H9 (cell line): Measurements from ENCODE around the gene EYA4. TPM values are rescaled to one million over a fixed set of nuclear protein-coding genes. Genes with fewer than 3 reads are reported as not detected.

Source experiments
- DNase-seq: peaks from one replicate; pipeline ENCODE4 v3.0.0-alpha.2; 2017
- H2AFZ ChIP-seq: one replicate; pipeline ENCODE4 v1.6.1; 2013; ENCODE audit warnings: mild to moderate bottlenecking, low read length, control low read depth, moderate library complexity
- H2AK5ac ChIP-seq: 2 replicates; pipeline ENCODE4 v1.6.1; 2013; ENCODE audit warnings: low read length, control low read depth, mixed read lengths; ENCODE audit not compliant: insufficient read length
- H2BK120ac ChIP-seq: one replicate; pipeline ENCODE4 v1.6.1; 2013; ENCODE audit warnings: low read depth, mild to moderate bottlenecking, low read length, control low read depth, inconsistent platforms; ENCODE audit not compliant: poor library complexity, severe bottlenecking
- H2BK12ac ChIP-seq: 2 replicates; pipeline ENCODE4 v1.6.1; 2013; ENCODE audit warnings: low read length, control low read depth, mixed read lengths, low read depth; ENCODE audit not compliant: insufficient read length
- H2BK15ac ChIP-seq: 2 replicates; pipeline ENCODE4 v1.6.1; 2013; ENCODE audit warnings: low read depth, low read length, control low read depth
- H2BK20ac ChIP-seq: one replicate; pipeline ENCODE4 v1.6.1; 2013; ENCODE audit warnings: low read depth, mild to moderate bottlenecking, low read length, control low read depth, inconsistent platforms; ENCODE audit not compliant: poor library complexity, severe bottlenecking
- H2BK5ac ChIP-seq: 2 replicates; pipeline ENCODE4 v1.6.1; 2013; ENCODE audit warnings: low read length, control low read depth, mixed read lengths; ENCODE audit not compliant: insufficient read length
- H3K14ac ChIP-seq: 2 replicates; pipeline ENCODE4 v1.6.1; 2013; ENCODE audit warnings: low read length, control low read depth; ENCODE audit not compliant: insufficient read depth
- H3K18ac ChIP-seq: 2 replicates; pipeline ENCODE4 v1.6.1; 2013; ENCODE audit warnings: low read depth, mild to moderate bottlenecking, mixed read lengths, low read length, control low read depth; ENCODE audit not compliant: insufficient read length
- H3K23ac ChIP-seq: 2 replicates; pipeline ENCODE4 v1.6.1; 2013; ENCODE audit warnings: low read length, control low read depth, mixed read lengths, low read depth; ENCODE audit not compliant: insufficient read length
- H3K23me2 ChIP-seq: 2 replicates; pipeline ENCODE4 v1.6.1; 2013; ENCODE audit warnings: low read depth, mild to moderate bottlenecking, mixed read lengths, low read length, control low read depth; ENCODE audit not compliant: insufficient read length, poor library complexity, severe bottlenecking
- H3K27ac ChIP-seq: 2 replicates; pipeline ENCODE4 v1.5.1; 2013; ENCODE audit warnings: low read length, control low read depth, mixed read lengths, low read depth; ENCODE audit not compliant: insufficient read length
- H3K27me3 ChIP-seq: 2 replicates; pipeline ENCODE4 v1.6.1; 2013; ENCODE audit warnings: low read length, control low read depth, inconsistent platforms; ENCODE audit not compliant: insufficient read depth
- H3K4ac ChIP-seq: 2 replicates; pipeline ENCODE4 v1.6.1; 2013; ENCODE audit warnings: low read depth, mild to moderate bottlenecking, control low read depth, inconsistent platforms, low read length, moderate library complexity
- H3K4me1 ChIP-seq: 2 replicates; pipeline ENCODE4 v1.6.1; 2013; ENCODE audit warnings: low read length, control low read depth, inconsistent platforms; ENCODE audit not compliant: insufficient read depth
- H3K4me2 ChIP-seq: 2 replicates; pipeline ENCODE4 v1.6.1; 2013; ENCODE audit warnings: low read length, control low read depth, mixed read lengths; ENCODE audit not compliant: insufficient read length, insufficient read depth
- H3K56ac ChIP-seq: 2 replicates; pipeline ENCODE4 v1.6.1; 2013; ENCODE audit warnings: low read depth, mild to moderate bottlenecking, mixed read lengths, low read length, control low read depth; ENCODE audit not compliant: insufficient read length
- H3K79me1 ChIP-seq: 2 replicates; pipeline ENCODE4 v1.6.1; 2013; ENCODE audit warnings: low read depth, mild to moderate bottlenecking, moderate library complexity, low read length, control low read depth, inconsistent platforms; ENCODE audit not compliant: insufficient read depth, poor library complexity, severe bottlenecking
- H3K79me2 ChIP-seq: 2 replicates; pipeline ENCODE4 v1.6.1; 2013; ENCODE audit warnings: low read length, control low read depth, inconsistent platforms; ENCODE audit not compliant: insufficient read depth
- H3K9ac ChIP-seq: 2 replicates; pipeline ENCODE4 v1.6.1; 2013; ENCODE audit warnings: low read length, control low read depth, mixed read lengths; ENCODE audit not compliant: insufficient read length; ENCODE audit errors: extremely low read depth
- H3K9me3 ChIP-seq: one replicate; pipeline ENCODE4 v1.6.1; 2013; ENCODE audit warnings: low read depth, low read length, inconsistent platforms; ENCODE audit not compliant: control insufficient read depth
- H3T11ph ChIP-seq: one replicate; pipeline ENCODE4 v1.6.1; 2013; ENCODE audit warnings: mild to moderate bottlenecking, low read length, control low read depth, inconsistent platforms
- H4K20me1 ChIP-seq: one replicate; pipeline ENCODE4 v1.6.1; 2013; ENCODE audit not compliant: control insufficient read depth, insufficient read length, insufficient read depth
- H4K5ac ChIP-seq: 2 replicates; pipeline ENCODE4 v1.6.1; 2013; ENCODE audit warnings: low read depth, mild to moderate bottlenecking, mixed read lengths, low read length, control low read depth; ENCODE audit not compliant: insufficient read length
- H4K8ac ChIP-seq: replicated peaks from 2 replicates; pipeline ENCODE4 v1.6.1; 2013; ENCODE audit warnings: low read length, control low read depth, mixed read lengths, low read depth; ENCODE audit not compliant: insufficient read length
- H4K91ac ChIP-seq: 2 replicates; pipeline ENCODE4 v1.6.1; 2013; ENCODE audit warnings: low read depth, mild to moderate bottlenecking, moderate library complexity, mixed read lengths, low read length, control low read depth; ENCODE audit not compliant: insufficient read length
- H3K27ac Mint-ChIP-seq, 3 experiments: 2 replicates in 2 of 3; 3 replicates in 1 of 3; pipeline ENCODE4 v1.8.0; 2020 to 2021; ENCODE audit warnings: mixed read lengths in 3 of 3, mild to moderate bottlenecking in 1 of 3, moderate library complexity in 1 of 3
- H3K27me3 Mint-ChIP-seq: 2 replicates; pipeline ENCODE4 v1.8.0; 2021; ENCODE audit warnings: low read depth, mild to moderate bottlenecking, moderate library complexity, mixed read lengths
- H3K36me3 Mint-ChIP-seq, 3 experiments: 2 replicates in 2 of 3; 3 replicates in 1 of 3; pipeline ENCODE4 v1.8.0; 2020 to 2021; ENCODE audit warnings: low read depth in 3 of 3, mixed read lengths in 3 of 3; ENCODE audit not compliant: insufficient read depth in 1 of 3
- H3K4me1 Mint-ChIP-seq, 2 experiments: 2 replicates each; pipeline ENCODE4 v1.8.0; 2020; ENCODE audit warnings: mixed read lengths in 2 of 2
- H3K4me3 Mint-ChIP-seq, 2 experiments: 2 replicates in 1 of 2; 3 replicates in 1 of 2; pipeline ENCODE4 v1.8.0; 2020 to 2021; ENCODE audit warnings: mild to moderate bottlenecking in 2 of 2, mixed read lengths in 2 of 2, moderate library complexity in 1 of 2
- H3K9me3 Mint-ChIP-seq, 2 experiments: 2 replicates in 1 of 2; 3 replicates in 1 of 2; pipeline ENCODE4 v1.8.0; 2020; ENCODE audit warnings: mild to moderate bottlenecking in 2 of 2, mixed read lengths in 2 of 2, moderate library complexity in 1 of 2
- WGBS: extraction: QIAGEN DNeasy Blood & Tissue Kit; methylation state at CpG from one replicate; pipeline ENCODE4 v1.1.7; 2013; ENCODE audit warnings: missing lambda C conversion rate, low lambda C conversion rate, mixed read lengths; ENCODE audit not compliant: insufficient read length; ENCODE audit errors: extremely low coverage; 5-methylcytosine and 5-hydroxymethylcytosine counted together
- total RNA-seq: library from RNA; stranded (reverse); gene quantifications from 2 replicates; pipeline ENCODE4 v1.2.1, GENCODE V29; 2021
- TF ChIP-seq, protein P1 (sequence below): fragments of 200-600 bp; sonication (generic); conservative IDR thresholded peaks from 3 replicates; pipeline ENCODE4 v1.8.0; 2021; ENCODE audit warnings: antibody characterized with exemption, mild to moderate bottlenecking

EYA4 gene
- total RNA-seq, 1 experiment from 2014 or later: 0.26 TPM

DNA sequence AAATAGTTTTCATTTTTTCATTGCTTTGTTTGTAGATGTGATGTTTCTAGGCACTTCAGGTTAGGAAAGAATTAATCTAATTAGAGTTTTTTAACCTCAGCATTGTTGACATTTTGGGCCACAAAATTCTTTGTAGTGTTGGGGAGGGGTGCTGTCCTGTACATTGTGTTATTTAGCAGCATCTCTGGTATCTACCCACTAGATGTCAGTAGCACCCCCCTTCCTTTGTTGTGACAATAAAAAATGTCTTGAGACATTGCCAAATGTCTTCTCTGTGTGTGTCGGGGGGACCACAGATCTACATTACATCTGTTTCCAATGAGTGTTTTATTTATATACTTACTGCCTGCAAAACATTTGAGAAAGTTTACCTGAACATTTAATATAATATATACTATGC lies 45.6 kb downstream of the EYA4 start:
- no CpG with 5 or more reads among the region's 1 CpG for WGBS
- DNase-seq: no peak
- Histone ChIP-seq H3K56ac (no peak overlapping the region), H4K91ac (no peak overlapping the region), H3K27ac (no peak overlapping the region), H3K18ac (no peak overlapping the region), H3K79me1 (no peaks in the 10 kb centered on the region), H4K20me1 (no peaks in the 10 kb centered on the region), H3K4me2 (no peak overlapping the region), H3K27me3 (no peaks in the 10 kb centered on the region), H4K8ac (no peak overlapping the region), H2BK12ac (no peak overlapping the region), H4K5ac (no peak overlapping the region), H3K4ac (no peak overlapping the region), H3K23me2 (no peaks in the 10 kb centered on the region), H2AFZ (no peak overlapping the region), H2BK20ac (no peak overlapping the region), H3K9me3 (no peaks in the 10 kb centered on the region), H3T11ph (no peak overlapping the region), H2BK120ac (no peak overlapping the region), H2BK15ac (no peak overlapping the region), H3K23ac (no peak overlapping the region), H3K9ac (no peak overlapping the region), H2AK5ac (no peak overlapping the region), H3K14ac (no peak overlapping the region), H2BK5ac (no peak overlapping the region), H3K79me2 (no peaks in the 10 kb centered on the region), H3K4me1 (no peaks in the 10 kb centered on the region)
- Mint-ChIP-seq H3K27ac (no peak overlapping the region), H3K27me3 (no peaks in the 10 kb centered on the region; the same call in 1 of the 2 replicates), H3K9me3 (no peaks in the 10 kb centered on the region), H3K4me1 (no peaks in the 10 kb centered on the region), H3K4me3 (no peak overlapping the region), H3K36me3 (peaks cover 0 to 3% (median 0%) of the 10 kb centered on the region in 3 experiments; a peak in 1 of 7 replicates)
- TF ChIP-seq, protein P1, sequence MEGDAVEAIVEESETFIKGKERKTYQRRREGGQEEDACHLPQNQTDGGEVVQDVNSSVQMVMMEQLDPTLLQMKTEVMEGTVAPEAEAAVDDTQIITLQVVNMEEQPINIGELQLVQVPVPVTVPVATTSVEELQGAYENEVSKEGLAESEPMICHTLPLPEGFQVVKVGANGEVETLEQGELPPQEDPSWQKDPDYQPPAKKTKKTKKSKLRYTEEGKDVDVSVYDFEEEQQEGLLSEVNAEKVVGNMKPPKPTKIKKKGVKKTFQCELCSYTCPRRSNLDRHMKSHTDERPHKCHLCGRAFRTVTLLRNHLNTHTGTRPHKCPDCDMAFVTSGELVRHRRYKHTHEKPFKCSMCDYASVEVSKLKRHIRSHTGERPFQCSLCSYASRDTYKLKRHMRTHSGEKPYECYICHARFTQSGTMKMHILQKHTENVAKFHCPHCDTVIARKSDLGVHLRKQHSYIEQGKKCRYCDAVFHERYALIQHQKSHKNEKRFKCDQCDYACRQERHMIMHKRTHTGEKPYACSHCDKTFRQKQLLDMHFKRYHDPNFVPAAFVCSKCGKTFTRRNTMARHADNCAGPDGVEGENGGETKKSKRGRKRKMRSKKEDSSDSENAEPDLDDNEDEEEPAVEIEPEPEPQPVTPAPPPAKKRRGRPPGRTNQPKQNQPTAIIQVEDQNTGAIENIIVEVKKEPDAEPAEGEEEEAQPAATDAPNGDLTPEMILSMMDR: peak; percentile 66
